Measurements from ENCODE around the gene ILDR1.
"Not testable (repeated sequence)": the region's sequence is repeated elsewhere in the genome, so short reads cannot be mapped to it uniquely, and the experiment has no call there.

The ILDR1 gene

DNA sequence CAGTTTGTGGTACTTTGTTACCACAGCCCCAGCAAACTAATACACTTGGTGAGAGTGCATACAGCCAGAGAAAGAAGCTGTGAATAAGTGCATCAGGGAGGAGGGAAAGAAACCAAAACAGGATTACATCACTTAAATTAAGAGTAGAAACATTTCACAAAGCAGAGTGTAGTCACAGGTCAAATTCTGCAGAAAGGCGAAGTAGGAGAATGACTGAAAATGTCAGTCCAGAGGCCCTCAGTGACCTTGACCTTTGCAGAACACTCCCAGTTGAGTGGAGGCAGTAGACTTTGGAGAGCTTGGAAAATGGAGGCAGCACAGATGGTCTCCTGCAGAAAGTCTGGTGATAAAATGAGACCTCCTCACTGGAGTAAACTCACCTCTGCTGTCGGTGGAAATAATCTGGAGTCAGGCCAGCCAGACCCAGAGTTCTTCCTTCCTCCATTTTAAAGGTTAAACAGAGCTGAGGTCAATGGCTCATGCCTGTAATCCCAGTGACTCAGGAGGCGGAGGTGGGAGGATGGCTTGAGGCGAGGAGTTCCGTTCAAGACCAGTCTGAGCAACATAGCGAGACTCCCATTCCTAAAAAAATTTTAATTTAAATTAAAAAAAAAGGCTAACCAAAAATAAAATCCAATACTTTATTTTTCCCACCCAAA is 38.1 kb upstream of the ILDR1 start:
- no peak for DNase-seq (ENCODE audit: extremely low spot score)
- ChIA-PET CTCF (no interaction called here), POLR2A (no interaction called here)

DNA sequence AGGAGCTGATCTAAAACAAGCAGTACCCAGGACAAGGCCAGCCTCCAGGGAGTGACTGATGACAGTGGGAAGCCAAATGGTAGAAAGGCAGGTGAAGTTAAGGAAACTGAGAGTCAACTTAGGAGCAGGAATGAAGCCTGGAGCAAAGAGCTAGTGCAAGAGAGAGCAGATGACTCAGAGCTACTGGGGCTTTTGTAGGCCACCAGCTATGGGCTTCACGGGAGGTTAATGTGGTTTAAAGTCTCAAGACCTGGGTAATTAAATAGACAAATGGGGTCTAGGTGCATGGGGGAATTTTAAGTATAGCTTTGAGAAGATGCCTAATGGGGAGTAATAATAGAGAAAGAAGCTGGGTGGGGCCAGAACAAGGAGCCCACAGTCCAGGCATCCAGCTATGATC is 36.2 kb upstream of the ILDR1 start:
- ChIA-PET POLR2A (interaction anchor here (0.6 to 1.5 kb wide), 3 partner anchors 16 to 571 kb away, joined by 3 to 5 read pairs (median 3); no protein-coding TSS in a partner anchor), CTCF (interaction anchor here (0.7 to 1.6 kb wide), 6 partner anchors 10 to 62 kb away, joined by 3 to 5 read pairs (median 3); no protein-coding TSS in a partner anchor)
- DNase-seq (ENCODE audit: extremely low spot score): no peak
- TF ChIP-seq, protein P1, sequence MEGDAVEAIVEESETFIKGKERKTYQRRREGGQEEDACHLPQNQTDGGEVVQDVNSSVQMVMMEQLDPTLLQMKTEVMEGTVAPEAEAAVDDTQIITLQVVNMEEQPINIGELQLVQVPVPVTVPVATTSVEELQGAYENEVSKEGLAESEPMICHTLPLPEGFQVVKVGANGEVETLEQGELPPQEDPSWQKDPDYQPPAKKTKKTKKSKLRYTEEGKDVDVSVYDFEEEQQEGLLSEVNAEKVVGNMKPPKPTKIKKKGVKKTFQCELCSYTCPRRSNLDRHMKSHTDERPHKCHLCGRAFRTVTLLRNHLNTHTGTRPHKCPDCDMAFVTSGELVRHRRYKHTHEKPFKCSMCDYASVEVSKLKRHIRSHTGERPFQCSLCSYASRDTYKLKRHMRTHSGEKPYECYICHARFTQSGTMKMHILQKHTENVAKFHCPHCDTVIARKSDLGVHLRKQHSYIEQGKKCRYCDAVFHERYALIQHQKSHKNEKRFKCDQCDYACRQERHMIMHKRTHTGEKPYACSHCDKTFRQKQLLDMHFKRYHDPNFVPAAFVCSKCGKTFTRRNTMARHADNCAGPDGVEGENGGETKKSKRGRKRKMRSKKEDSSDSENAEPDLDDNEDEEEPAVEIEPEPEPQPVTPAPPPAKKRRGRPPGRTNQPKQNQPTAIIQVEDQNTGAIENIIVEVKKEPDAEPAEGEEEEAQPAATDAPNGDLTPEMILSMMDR (IDR thresholded peaks at IDR 0.05; ENCODE audit: control extremely low read depth, extremely low read depth, low read depth, missing control alignments): no peak

More for the DNA sequence above, 38.1 kb upstream of the ILDR1 start:
- TF ChIP-seq, protein P1 (IDR thresholded peaks at IDR 0.05; ENCODE audit: control extremely low read depth, extremely low read depth, low read depth, missing control alignments): no peak

DNA sequence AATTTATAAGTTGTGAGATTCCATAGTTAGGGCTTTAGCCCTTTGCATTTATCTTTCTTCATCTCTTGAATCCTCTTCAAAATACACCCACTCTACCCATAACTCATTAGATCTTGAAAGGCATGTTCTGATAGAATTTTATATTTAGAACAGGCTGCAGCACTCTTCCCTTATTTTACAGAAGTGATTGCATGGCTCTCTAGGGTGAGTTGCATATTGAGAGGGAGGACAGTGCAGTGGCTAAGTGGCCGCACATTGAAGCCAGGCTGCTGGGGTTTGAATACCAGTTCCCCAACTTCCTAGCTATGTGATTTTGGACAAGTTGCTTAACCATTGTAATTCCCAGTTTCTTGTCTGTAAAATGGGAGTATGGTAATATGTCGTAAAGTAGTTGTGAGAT is 35.6 kb upstream of the ILDR1 start:
- TF ChIP-seq, protein P1 (IDR thresholded peaks at IDR 0.05; ENCODE audit: control extremely low read depth, extremely low read depth, low read depth, missing control alignments): no peak
- CTCF ChIA-PET: interaction anchor here (1.2 to 1.6 kb wide), 3 partner anchors 20 to 62 kb away, joined by 3 to 5 read pairs (median 3); no protein-coding TSS in a partner anchor
- DNase-seq (ENCODE audit: extremely low spot score): no peak
- POLR2A ChIA-PET: interaction anchor here (1.5 kb wide), 1 partner anchor 17 kb away, joined by 3 read pairs; no protein-coding TSS in a partner anchor

DNA sequence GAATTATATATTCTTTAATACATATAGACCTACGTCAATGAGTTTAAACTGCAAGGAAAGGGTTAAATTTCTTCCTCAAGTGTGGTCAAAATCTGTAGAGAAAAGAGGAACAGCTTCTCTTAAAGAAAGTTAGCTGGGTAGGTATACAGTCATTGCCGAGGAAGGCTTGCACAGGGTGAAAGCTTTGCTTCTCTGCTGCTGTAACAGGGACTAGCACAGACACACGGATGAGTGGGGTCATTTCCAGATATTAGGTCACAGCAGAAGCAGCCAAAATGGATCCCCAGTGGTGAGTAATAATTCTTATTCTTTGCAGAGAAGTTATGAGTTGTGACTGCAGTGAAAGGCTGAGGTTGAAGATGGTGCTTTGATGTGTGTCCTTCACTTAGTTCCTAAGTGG is 33.2 kb upstream of the ILDR1 start, which contains the start of gene CD86:
Gene CD86, plus strand, starts transcription at position 148 of the 400 bp plus-strand sequence. Its CDS starts 128 bp downstream, at position 276.
- POLR2A ChIA-PET: interaction anchor here (0.6 kb wide), 1 partner anchor 19 kb away, joined by 3 read pairs; no protein-coding TSS in a partner anchor
- CTCF ChIA-PET: interaction anchor here (0.8 to 1.8 kb wide), 9 partner anchors 9 to 60 kb away, joined by 3 to 11 read pairs (median 4); no protein-coding TSS in a partner anchor
- peak; percentile 68 for DNase-seq (ENCODE audit: extremely low spot score)
- TF ChIP-seq, protein P1 (IDR thresholded peaks at IDR 0.05; ENCODE audit: control extremely low read depth, extremely low read depth, low read depth, missing control alignments): no peak

DNA sequence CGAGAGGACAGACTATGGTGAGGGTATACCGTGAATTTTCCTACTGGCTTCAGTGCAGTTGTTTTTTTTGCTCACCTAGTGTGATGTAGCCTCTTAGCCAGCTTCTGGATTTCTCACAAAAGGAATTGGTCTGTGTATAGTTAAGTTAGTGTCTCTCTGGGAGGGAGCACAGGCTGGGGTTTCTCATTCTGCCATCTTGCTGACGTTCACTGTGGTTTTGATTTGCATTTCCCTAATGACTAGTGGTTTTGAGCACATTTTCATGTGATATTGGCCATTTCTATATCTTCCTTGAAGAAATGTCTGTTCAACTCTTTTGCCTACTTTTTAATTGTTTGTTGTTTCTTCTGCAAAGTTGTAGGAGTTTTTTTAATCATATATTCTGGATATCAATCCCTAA is 30.9 kb upstream of the ILDR1 start:
- TF ChIP-seq, protein P1 (IDR thresholded peaks at IDR 0.05; ENCODE audit: control extremely low read depth, extremely low read depth, low read depth, missing control alignments): no peak
- no peak for DNase-seq (ENCODE audit: extremely low spot score)
- ChIA-PET CTCF (no interaction called here), POLR2A (no interaction called here)

DNA sequence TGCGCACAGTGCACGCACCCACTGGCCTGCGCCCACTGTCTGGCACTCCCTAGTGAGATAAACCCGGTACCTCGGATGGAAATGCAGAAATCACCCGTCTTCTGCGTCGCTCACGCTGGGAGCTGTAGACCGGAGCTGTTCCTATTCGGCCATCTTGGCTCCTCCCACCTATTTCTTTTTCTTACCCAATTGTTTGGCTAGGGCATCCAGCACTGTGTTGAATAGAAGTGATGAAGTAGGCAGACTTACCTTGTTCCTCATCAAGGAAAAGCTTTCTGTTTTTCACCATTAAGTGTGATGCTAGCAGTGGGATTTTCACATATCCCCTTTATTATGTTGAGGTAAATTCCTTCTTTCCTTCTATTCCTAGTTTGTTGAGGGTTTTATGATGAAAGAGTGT is 25.7 kb upstream of the ILDR1 start:
- CTCF ChIA-PET: interaction anchor here (4.1 kb wide), 1 partner anchor 18 kb away, joined by 13 read pairs; no protein-coding TSS in a partner anchor
- POLR2A ChIA-PET; DNase-seq (ENCODE audit: extremely low spot score): not testable (repeated sequence)

DNA sequence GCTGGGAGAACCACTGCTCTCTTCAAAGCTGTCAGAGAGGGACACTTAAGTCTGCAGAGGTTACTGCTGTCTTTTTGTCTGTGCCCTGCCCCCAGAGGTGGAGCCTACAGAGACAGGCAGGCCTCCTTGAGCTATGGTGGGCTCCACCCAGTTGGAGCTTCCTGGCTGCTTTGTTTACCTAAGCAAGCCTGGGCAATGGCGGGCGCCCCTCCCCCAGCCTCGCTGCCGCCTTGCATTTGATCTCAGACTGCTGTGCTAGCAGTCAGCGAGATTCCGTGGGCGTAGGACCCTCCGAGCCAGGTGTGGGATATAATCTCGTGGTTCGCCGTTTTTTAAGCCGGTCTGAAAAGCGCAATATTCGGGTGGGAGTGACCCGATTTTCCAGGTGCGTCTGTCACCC is 25.2 kb upstream of the ILDR1 start:
- not testable (repeated sequence) for DNase-seq (ENCODE audit: extremely low spot score)
- CTCF ChIA-PET: interaction anchor here (4.1 kb wide), 1 partner anchor 18 kb away, joined by 13 read pairs; no protein-coding TSS in a partner anchor

More for the DNA sequence above, 25.2 kb upstream of the ILDR1 start:
- POLR2A ChIA-PET: not testable (repeated sequence)

Data from GM10248 (cell line).